RWPE2 (cell line): Measurements from ENCODE around the gene GCNT2.
A peak's percentile ranks its signal among the peaks of the same experiment; 100 is the strongest.

Source experiments
- ATAC-seq: fragments of 200-7000 bp; cut with Tn5 transposase; 3 replicates; pipeline ENCODE4 v1.9.1; 2021; ENCODE audit warnings: low read depth
- DNase-seq: peaks from one replicate; pipeline ENCODE4 v3.0.0-alpha.2; 2020; ENCODE audit warnings: low spot score
- H3K27ac ChIP-seq: fragments of 450-650 bp; 2 replicates; pipeline ENCODE4 v1.5.1; 2017; ENCODE audit warnings: mild to moderate bottlenecking; ENCODE audit not compliant: poor library complexity, severe bottlenecking
- H3K27me3 ChIP-seq: fragments of 250-450 bp; sonication (Bioruptor Pico); 2 replicates; pipeline ENCODE4 v1.5.1; 2021; ENCODE audit warnings: mild to moderate bottlenecking, moderate library complexity; ENCODE audit not compliant: insufficient read depth, poor library complexity, severe bottlenecking
- H3K36me3 ChIP-seq: fragments of 250-450 bp; sonication (Bioruptor Pico); 2 replicates; pipeline ENCODE4 v1.5.1; 2020; ENCODE audit warnings: low read depth, mild to moderate bottlenecking, moderate library complexity
- H3K4me1 ChIP-seq: fragments of 250-450 bp; sonication (Bioruptor Pico); 2 replicates; pipeline ENCODE4 v1.5.1; 2021; ENCODE audit warnings: mild to moderate bottlenecking, moderate library complexity; ENCODE audit not compliant: insufficient read depth, poor library complexity, severe bottlenecking
- H3K4me3 ChIP-seq: fragments of 250-450 bp; sonication (Bioruptor Pico); 2 replicates; pipeline ENCODE4 v1.5.1; 2021; ENCODE audit warnings: mild to moderate bottlenecking, moderate library complexity; ENCODE audit not compliant: severe bottlenecking
- H3K9me3 ChIP-seq: fragments of 250-450 bp; sonication (Bioruptor Pico); 2 replicates; pipeline ENCODE4 v1.5.1; 2021; ENCODE audit warnings: mild to moderate bottlenecking, moderate library complexity; ENCODE audit not compliant: severe bottlenecking
- CTCF ChIP-seq: fragments of 450-650 bp; IDR thresholded peaks from one replicate; pipeline ENCODE4 v1.5.1; 2017; ENCODE audit warnings: mild to moderate bottlenecking, moderate library complexity; ENCODE audit not compliant: poor library complexity, severe bottlenecking

GCNT2 gene

GRCh38 chr6:10507298-10507697, 13.9 kb upstream of the GCNT2 start:
- Histone ChIP-seq H3K36me3 (no peaks in the 10 kb centered on the region), H3K4me3 (no peak overlapping the region), H3K27me3 (no peaks in the 10 kb centered on the region), H3K4me1 (no peaks in the 10 kb centered on the region), H3K27ac (no peak overlapping the region), H3K9me3 (no peaks in the 10 kb centered on the region)
- no peak for ATAC-seq
- no peak for TF ChIP-seq CTCF
- DNase-seq: no peak

GRCh38 chr6:10507715-10508114, 13.4 kb upstream of the GCNT2 start:
- no peaks in the 10 kb centered on the region for H3K4me1 ChIP-seq
- no peak for TF ChIP-seq CTCF
- H3K4me3 ChIP-seq: no peak overlapping the region
- ATAC-seq: no peak
- H3K27me3 ChIP-seq: no peaks in the 10 kb centered on the region
- no peak overlapping the region for H3K27ac ChIP-seq
- H3K9me3 ChIP-seq: no peaks in the 10 kb centered on the region
- no peak for DNase-seq
- no peaks in the 10 kb centered on the region for H3K36me3 ChIP-seq

- peak; percentile 62 for DNase-seq
- H3K9me3 ChIP-seq: no peaks in the 10 kb centered on the region
- ATAC-seq: peak; percentile 93
- H3K4me3 ChIP-seq: no peak overlapping the region
- H3K36me3 ChIP-seq: no peaks in the 10 kb centered on the region
- no peak overlapping the region for H3K27ac ChIP-seq
- H3K27me3 ChIP-seq: no peaks in the 10 kb centered on the region
- peak; percentile 87 for TF ChIP-seq CTCF
- H3K4me1 ChIP-seq: no peaks in the 10 kb centered on the region
Observed at GRCh38 chr6:10510592-10511367, 10.4 kb upstream of the GCNT2 start.

- peak; percentile 55; the same call in 1 of the 3 replicates for ATAC-seq
- Histone ChIP-seq H3K4me3 (no peak overlapping the region), H3K27me3 (no peaks in the 10 kb centered on the region), H3K36me3 (no peaks in the 10 kb centered on the region), H3K9me3 (no peaks in the 10 kb centered on the region), H3K27ac (no peak overlapping the region), H3K4me1 (no peaks in the 10 kb centered on the region)
- TF ChIP-seq CTCF: no peak
- DNase-seq: no peak
Observed at GRCh38 chr6:10511477-10511876, 9.7 kb upstream of the GCNT2 start.

- Histone ChIP-seq H3K27ac (no peak overlapping the region), H3K9me3 (no peaks in the 10 kb centered on the region), H3K4me3 (no peak overlapping the region), H3K4me1 (no peaks in the 10 kb centered on the region), H3K36me3 (no peaks in the 10 kb centered on the region), H3K27me3 (no peaks in the 10 kb centered on the region)
- ATAC-seq (no peak), DNase-seq (no peak)
- no peak for TF ChIP-seq CTCF
Observed at GRCh38 chr6:10513544-10513943, 7.6 kb upstream of the GCNT2 start.
